NCI-H1694 (cell line): ENCODE measurements around the gene RNF138.
"Not testable (repeated sequence)": the region's sequence is repeated elsewhere in the genome, so short reads cannot be mapped to it uniquely, and the experiment has no call there.

Source experiments
- DNase-seq: peaks from one replicate; lab custom pipeline; 2025; lab: John Stamatoyannopoulos, UW

The RNF138 gene

GRCh38 chr18:32175265-32175664, 83.6 kb downstream of the RNF138 start:
- peak; percentile 88 for DNase-seq

GRCh38 chr18:32176745-32177144, 85.1 kb downstream of the RNF138 start:
- not testable (repeated sequence) for DNase-seq

GRCh38 chr18:32177530-32177929, 85.9 kb downstream of the RNF138 start:
- no peak for DNase-seq
